Vagina (tissue), 2 donors: ENCODE measurements around the gene MEI1. TPM values are rescaled to one million over a fixed set of nuclear protein-coding genes. Genes with fewer than 3 reads are reported as not detected.
"Not testable (repeated sequence)": the region's sequence is repeated elsewhere in the genome, so short reads cannot be mapped to it uniquely, and the experiment has no call there.

Experiments used
- DNase-seq, 2 donors: peaks; one replicate each; pipeline ENCODE4 v3.0.0-alpha.2; 2017; ENCODE audit errors: extremely low spot score in 2 of 2
- H3K27ac ChIP-seq: fragments of 200-600 bp; sonication (generic); one replicate; pipeline ENCODE4 v1.5.1; 2019
- H3K27me3 ChIP-seq: fragments of 200-600 bp; sonication (generic); one replicate; pipeline ENCODE4 v1.5.1; 2019
- H3K36me3 ChIP-seq, 2 donors: fragments of 200-600 bp; sonication (generic); one replicate each; pipeline ENCODE4 v1.5.1; 2017 to 2019
- H3K4me1 ChIP-seq: fragments of 200-600 bp; sonication (generic); one replicate; pipeline ENCODE4 v1.5.1; 2019
- H3K4me3 ChIP-seq, 2 donors: fragments of 200-600 bp; sonication (generic); 1 replicate in 1 of 2; 2 replicates in 1 of 2; pipeline ENCODE4 v1.5.1; 2016 to 2019
- H3K9me3 ChIP-seq: fragments of 200-600 bp; sonication (generic); one replicate; pipeline ENCODE4 v1.5.1; 2019
- POLR2A ChIP-seq, 2 donors: fragments of 450-650 bp; IDR thresholded peaks; one replicate each; pipeline ENCODE4 v1.6.1; 2017; ENCODE audit warnings: antibody characterized with exemption in 2 of 2, mild to moderate bottlenecking in 2 of 2, moderate library complexity in 2 of 2
- POLR2AphosphoS5 ChIP-seq, 2 donors: sonication (generic); formaldehyde crosslinking; IDR thresholded peaks; one replicate each; pipeline ENCODE4 v1.9.0; 2017; ENCODE audit warnings: antibody characterized with exemption in 2 of 2, mild to moderate bottlenecking in 2 of 2, low read depth in 1 of 2; ENCODE audit not compliant: insufficient read depth in 1 of 2
- intact Hi-C: fragments of 100-400 bp; cut with DNase I; formaldehyde crosslinking; loops from one replicate; pipeline ENCODE4 v1.15.1; 2023
- total RNA-seq: library from RNA; depleted of rRNA; stranded (reverse); fragments of >200 nt; gene quantifications from one replicate; pipeline ENCODE4 v1.2.3, GENCODE V29; 2016
- TF ChIP-seq, protein P1 (sequence below), 3 experiments: fragments of 450-650 bp in 2 of 3; fragments of 200-600 bp in 1 of 3; sonication (generic) in 1 of 3; IDR thresholded peaks; one replicate each; pipeline ENCODE4 v1.5.1; 2017 to 2019; ENCODE audit warnings: antibody characterized with exemption in 3 of 3, mild to moderate bottlenecking in 2 of 3, moderate library complexity in 2 of 3

MEI1 gene
- total RNA-seq, 1 donor from 2014 or later: 6.4 TPM

DNA sequence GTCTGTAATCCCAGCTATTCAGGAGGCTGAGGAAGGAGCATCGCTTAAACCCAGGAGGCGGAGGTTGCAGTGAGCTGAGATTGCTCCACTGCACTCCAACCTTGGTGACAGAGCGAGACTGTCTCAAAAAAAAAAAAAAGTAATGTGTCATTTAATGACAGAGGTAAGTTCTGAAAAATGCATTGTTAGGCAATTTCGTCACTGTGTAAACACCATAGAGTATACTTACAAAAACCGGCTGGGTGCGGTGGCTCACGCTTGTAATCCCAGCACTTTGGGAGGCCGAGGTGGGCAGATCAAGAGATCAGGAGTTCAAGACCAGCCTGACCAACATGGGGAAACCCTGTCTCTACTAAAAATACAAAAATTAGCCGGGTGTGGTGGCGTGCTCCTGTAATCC, 27.2 kb upstream of the MEI1 start:
- Histone ChIP-seq H3K36me3 (peaks cover 0 to 22% of the 10 kb centered on the region in 2 donors), H3K4me1 (peaks cover 12% of the 10 kb centered on the region)
- H3K27ac ChIP-seq, H3K9me3 ChIP-seq, H3K4me3 ChIP-seq, H3K27me3 ChIP-seq, DNase-seq, intact Hi-C loops: not testable (repeated sequence)
- peak in 1 of 2 donors; percentile 26 for TF ChIP-seq POLR2AphosphoS5 (IDR thresholded peaks at IDR 0.05; ENCODE audit: insufficient read depth in 1 of 2, low read depth in 1 of 2)

DNA sequence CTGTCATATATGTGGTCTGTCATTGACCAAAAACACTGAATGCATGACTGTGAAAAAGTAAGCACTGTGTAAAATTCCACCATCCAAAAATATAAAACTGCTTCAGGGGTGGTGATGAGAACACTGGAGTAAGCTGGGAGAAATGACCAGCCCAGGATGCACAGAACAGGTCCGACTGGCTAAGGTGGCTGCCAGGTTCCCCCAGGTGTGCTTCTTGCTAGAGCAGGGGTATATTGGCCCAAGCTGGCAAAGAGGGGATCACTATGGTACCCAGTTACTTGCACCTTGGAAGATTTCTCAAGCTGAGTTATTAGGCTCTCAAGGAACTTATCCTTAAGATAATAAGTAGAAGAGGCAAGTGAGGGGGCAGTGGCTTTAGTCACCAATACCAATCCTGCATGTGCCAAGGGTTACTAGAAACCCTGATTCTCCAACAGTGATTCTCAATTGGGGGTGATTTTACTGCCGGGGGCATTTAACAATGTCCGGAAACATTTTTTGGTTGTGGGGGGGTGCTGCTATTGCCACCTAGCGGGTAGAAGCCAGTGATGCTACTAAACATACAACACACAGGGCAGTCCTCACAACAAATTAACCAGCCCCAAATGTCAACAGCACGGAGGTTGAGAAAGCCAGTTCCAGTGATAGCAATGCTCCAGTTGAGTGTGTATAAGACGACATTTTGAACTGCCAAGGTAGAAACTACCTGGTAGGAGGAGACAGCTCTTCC, 26.4 kb upstream of the MEI1 start:
- Histone ChIP-seq H3K27me3 (no peaks in the 10 kb centered on the region), H3K36me3 (peaks cover 0 to 30% of the 10 kb centered on the region in 2 donors), H3K27ac (no peak overlapping the region), H3K4me3 (no peak overlapping the region), H3K4me1 (peaks cover 4% of the 10 kb centered on the region), H3K9me3 (no peaks in the 10 kb centered on the region)
- no peak for TF ChIP-seq POLR2A (IDR thresholded peaks at IDR 0.05)
- no peak for TF ChIP-seq POLR2AphosphoS5 (IDR thresholded peaks at IDR 0.05; ENCODE audit: insufficient read depth in 1 of 2, low read depth in 1 of 2)
- TF ChIP-seq, protein P1, sequence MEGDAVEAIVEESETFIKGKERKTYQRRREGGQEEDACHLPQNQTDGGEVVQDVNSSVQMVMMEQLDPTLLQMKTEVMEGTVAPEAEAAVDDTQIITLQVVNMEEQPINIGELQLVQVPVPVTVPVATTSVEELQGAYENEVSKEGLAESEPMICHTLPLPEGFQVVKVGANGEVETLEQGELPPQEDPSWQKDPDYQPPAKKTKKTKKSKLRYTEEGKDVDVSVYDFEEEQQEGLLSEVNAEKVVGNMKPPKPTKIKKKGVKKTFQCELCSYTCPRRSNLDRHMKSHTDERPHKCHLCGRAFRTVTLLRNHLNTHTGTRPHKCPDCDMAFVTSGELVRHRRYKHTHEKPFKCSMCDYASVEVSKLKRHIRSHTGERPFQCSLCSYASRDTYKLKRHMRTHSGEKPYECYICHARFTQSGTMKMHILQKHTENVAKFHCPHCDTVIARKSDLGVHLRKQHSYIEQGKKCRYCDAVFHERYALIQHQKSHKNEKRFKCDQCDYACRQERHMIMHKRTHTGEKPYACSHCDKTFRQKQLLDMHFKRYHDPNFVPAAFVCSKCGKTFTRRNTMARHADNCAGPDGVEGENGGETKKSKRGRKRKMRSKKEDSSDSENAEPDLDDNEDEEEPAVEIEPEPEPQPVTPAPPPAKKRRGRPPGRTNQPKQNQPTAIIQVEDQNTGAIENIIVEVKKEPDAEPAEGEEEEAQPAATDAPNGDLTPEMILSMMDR (IDR thresholded peaks at IDR 0.05): no peak
- intact Hi-C loops: no loop called here
- no peak for DNase-seq

DNA sequence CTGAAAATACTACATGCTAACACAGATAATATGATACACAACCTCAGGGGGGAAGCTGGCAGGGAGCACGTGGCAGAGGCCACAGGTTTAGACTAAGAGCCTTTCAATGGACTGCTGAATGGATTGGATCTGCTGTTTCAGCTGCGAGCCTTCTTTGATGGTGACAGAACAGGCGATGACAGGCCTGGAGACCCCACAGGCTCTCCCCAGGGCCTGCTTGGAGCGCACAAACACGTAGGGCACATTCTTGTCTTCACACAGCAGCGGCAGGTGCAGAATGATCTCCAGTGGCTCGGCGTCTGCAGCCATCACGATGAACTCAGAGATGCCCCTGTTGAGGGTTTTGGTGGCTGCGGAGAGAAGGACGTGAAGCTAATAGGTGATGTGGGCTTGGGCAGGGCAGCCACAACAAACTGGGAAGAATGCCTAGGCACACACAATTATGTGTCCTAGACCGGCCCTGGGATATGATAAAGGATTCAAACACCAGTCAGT, 24.4 kb upstream of the MEI1 start:
- intact Hi-C loops: no loop called here
- TF ChIP-seq, protein P1 (IDR thresholded peaks at IDR 0.05): no peak
- TF ChIP-seq POLR2AphosphoS5 (IDR thresholded peaks at IDR 0.05; ENCODE audit: insufficient read depth in 1 of 2, low read depth in 1 of 2) (no peak), POLR2A (IDR thresholded peaks at IDR 0.05) (no peak)
- H3K36me3 ChIP-seq: peaks cover 0 to 48% of the 10 kb centered on the region in 2 donors
- no peaks in the 10 kb centered on the region for H3K9me3 ChIP-seq
- no peaks in the 10 kb centered on the region for H3K27me3 ChIP-seq
- H3K4me1 ChIP-seq: no peaks in the 10 kb centered on the region
- no peak overlapping the region for H3K4me3 ChIP-seq
- no peak overlapping the region for H3K27ac ChIP-seq
- no peak for DNase-seq

DNA sequence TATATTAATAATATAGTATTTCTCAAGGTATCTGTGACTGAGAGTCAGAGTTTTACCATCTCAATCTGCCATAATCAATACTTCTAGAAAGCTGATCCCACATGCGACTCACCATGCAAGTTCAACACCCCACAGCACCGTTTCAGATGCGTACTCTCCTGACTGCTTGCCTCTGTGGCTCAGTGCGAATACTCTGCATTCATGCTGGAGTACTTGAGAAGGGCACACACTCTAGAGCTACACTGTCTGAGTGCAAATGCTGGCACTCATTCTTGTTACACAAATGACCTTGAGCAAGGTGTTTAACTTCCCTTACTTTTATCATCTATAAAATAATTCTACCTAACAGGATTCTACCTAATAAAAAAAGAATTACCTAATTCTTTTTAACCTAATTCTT, 23.2 kb upstream of the MEI1 start:
- H3K36me3 ChIP-seq: peaks cover 0 to 57% of the 10 kb centered on the region in 2 donors
- H3K4me1 ChIP-seq: peaks cover 10% of the 10 kb centered on the region
- H3K9me3 ChIP-seq: no peaks in the 10 kb centered on the region
- no peak for DNase-seq
- TF ChIP-seq POLR2A (IDR thresholded peaks at IDR 0.05) (no peak), POLR2AphosphoS5 (IDR thresholded peaks at IDR 0.05; ENCODE audit: insufficient read depth in 1 of 2, low read depth in 1 of 2) (no peak)
- TF ChIP-seq, protein P1 (IDR thresholded peaks at IDR 0.05): no peak
- intact Hi-C loops: no loop called here
- no peaks in the 10 kb centered on the region for H3K27me3 ChIP-seq
- H3K27ac ChIP-seq: no peak overlapping the region
- H3K4me3 ChIP-seq: no peak overlapping the region

DNA sequence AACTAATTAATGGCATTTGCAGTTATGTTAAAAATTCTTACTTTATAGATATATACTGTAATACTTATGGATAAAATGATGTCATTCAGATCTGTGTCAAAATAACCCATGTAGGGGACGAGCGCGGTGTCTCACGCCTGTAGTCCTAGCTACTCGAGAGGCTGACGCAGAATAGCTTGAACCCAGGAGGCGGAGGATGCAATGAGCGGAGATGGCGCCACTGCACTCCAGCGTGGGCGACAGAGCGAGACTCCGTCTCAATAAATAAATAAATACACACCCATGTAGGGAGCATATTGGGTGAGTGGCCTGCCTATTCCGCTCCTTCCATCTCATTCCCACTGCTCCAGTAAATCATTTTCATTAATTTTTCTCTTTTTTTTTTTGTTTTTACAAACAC, 17.7 kb upstream of the MEI1 start:
- no peaks in the 10 kb centered on the region for H3K9me3 ChIP-seq
- H3K27me3 ChIP-seq: no peaks in the 10 kb centered on the region
- peaks cover 0 to 36% of the 10 kb centered on the region in 2 donors for H3K36me3 ChIP-seq
- peak overlapping the region; percentile 56 to 59 for H3K4me3 ChIP-seq
- H3K27ac ChIP-seq: peak overlapping the region; percentile 86
- DNase-seq: no peak
- TF ChIP-seq POLR2A (IDR thresholded peaks at IDR 0.05): no peak
- intact Hi-C loops: no loop called here
- peaks cover 30% of the 10 kb centered on the region for H3K4me1 ChIP-seq
